ENCODE data around the gene USP40.

The USP40 gene

DNA sequence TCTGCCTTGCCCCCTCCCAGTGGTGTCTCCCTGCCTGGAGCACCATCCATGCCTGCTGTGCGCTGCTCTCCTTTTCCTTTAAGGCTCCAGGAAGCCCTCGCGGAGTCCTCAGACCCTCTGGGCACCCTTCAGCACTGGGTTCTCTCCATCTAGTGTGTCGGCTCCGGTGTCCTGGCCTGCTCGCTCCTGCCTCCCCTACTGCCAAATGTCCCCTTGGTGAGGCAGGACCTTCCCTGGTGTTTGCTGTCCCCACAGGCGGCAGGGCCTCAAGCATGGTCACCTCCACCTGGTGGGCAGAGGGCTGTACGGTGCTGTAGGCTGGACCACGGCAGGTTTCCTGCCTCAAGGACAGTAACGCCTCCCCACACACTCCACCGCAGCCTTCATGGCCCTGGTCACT is 122.1 kb downstream of the USP40 start:
- no peak for DNase-seq (ENCODE audit: low read depth in 2 of 2)

DNA sequence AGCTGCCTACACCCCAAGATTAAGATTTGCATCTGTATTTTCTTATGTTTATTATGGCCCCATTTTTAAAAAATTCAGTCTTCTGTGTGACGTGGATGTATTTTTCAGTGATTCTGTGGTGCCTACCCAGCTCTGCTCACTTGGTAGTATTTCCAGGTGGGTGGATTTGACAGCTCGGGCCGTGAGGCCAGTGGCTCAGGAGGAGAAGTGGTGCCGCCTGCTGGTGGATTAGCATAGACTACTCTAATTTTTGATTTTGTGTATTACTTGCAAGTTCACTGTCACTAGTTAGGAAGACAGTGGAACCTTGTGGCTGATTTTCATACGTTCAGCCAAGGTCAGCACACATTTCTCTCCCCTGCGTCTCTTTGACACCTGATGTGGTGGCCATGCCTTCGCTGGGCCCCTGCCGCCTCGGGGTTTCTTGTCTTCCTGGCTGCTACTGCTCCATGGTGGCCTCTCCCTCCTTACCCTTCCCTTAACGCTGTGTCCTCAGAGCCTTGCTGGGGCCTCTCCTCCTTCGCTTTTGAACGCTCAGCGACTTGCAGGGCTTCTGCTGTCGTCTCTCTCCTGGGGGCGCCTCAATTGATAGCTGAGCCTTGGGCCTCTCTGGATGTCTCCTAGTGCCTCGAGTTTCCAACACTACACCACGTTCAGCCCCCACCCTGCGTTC is 122.9 kb downstream of the USP40 start:
- peak; percentile 58 to 68 for DNase-seq (ENCODE audit: low read depth in 2 of 2)

DNA sequence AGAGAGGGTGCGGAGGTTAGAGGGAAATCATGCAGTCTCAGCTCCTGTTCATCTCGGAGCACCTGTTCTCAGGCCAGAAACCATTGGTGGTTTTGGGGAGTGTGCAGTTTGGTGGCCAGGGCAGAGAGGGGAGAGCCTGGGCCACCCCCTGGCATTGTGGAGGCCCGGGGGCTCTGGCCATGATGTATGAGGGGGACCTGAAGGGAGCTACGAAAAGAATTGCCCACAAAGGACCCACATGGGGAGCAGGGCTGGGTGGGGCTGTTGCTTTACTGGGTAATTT is 124.6 kb downstream of the USP40 start:
- DNase-seq (ENCODE audit: low read depth in 2 of 2): no peak

DNA sequence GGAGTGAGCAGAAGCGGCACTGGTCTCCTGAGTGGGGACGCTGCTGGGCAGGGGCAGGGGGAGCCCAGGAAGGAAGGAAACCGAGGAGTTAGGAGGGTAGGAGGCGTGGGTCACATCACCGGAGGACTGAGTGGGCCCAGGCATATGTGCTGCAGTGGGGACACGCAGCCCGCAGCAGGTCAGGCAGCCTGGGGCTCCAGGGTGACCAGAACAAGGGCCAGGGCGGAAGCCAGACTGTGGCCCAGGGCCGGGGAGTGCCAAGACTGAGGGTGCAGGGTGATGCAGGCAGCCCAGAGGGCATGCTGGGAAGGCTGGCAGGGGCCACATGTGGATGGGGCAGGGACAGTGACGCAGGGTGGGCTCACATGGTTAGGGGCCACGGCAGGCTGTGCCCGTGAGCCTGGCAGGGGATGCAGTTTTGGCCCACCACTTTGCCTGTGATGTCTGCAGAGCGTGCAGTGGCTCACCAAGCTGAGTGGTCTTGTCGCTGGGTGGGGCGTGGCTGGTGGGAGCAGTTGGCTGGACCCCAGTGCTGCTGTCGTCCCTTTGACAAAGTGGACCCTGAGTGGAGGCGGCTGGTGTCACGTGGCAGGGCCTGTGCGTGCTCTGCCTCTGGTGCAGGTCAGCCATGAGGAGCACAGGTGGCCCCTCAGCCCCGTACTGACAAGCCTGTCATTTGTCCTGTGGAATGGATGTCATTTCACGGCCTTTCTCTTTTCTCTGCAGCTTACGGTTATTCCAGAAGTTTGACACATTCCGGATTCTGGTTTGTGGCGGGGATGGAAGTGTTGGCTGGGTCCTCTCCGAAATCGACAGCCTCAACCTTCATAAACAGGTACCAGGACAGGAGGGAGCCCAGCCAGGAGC is 125.2 kb downstream of the USP40 start:
- DNase-seq (ENCODE audit: low read depth in 2 of 2): no peak

DNA sequence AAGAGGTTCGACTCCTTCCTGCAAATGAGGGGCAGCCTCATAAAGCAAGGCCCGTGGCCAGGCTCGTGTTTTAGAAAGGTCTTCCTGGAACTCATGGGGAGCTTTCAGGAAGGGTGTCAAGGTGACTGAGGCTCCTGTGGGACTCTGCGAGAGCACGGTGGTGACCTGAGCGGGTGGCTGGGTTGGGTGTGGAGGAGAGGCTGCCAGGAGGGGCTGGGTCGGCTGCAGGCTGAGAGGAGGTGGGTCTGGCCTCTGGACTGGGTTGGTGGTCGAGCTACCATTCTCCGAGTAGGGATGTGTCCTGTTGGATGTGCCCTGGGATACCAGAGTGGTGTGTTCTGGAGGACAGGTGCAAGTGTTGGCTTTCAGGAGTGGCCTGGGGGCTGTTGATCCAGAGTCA is 125.9 kb downstream of the USP40 start:
- DNase-seq (ENCODE audit: low read depth in 2 of 2): no peak

DNA sequence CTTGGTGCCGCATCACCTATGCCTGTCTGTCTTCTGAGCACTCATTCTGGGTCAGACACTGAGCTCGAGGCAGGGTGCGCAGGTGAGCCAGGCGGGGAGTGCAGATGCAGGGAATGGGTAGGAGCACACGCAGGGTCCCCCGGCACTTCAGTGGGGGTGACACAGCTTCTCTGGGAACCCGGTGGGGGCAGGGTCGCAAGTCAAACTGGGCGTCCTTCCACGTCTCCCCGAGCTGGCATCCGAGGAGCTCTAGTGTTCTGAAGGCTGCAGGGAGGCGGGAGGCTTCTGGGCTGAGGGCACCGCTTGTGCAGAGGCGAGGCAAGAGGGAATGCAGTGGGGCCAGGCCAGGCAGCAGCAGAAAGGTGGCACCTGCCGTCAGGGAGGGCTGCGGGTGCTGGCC is 126.3 kb downstream of the USP40 start:
- DNase-seq (ENCODE audit: low read depth in 2 of 2): no peak

DNA sequence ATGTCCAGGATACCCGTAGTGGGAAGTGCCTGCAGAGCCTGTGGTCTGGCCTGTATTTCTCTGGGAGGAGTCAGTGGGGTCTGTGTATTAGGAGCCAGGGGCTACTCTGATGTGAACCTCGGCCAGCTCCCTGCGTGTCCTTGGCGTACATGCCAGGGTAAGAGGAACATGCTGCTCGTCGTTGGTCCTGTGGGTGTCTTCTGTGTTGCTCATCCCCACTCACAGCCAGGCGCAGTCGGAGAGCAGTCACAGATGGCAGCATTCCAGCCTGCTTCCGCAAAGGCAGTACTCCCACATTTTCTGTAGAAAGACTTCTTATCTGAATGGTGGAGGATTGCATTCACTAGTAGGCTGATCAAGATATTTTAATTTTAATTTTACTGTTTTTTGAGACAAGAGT is 127.4 kb downstream of the USP40 start:
- no peak for DNase-seq (ENCODE audit: low read depth in 2 of 2)

DNA sequence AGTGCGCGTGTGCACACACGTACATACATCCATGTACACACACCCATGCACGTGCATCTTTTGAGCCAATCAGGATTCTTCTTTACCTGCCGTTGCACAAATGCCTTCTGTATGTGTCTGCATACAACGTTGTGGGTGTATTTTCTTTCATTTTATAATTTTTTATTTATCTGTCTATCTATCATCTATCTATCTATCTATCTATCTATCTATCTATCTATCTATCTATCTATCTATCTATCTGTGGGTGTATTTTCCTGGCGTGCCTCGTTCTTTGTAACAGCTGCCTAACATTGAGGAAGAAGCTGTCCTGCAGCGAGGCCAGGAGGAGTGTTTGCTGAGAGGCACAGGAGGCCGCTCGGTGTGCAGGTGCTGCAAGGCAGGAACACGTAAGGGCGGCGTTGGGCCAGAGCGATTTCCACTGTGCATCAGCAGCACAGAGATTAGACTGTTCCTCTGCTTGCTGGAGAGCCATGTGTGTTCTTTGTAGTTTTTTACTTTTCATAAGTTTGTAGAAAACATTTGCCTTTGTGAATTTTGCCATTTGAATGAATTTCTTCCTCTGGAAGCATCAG is 127.9 kb downstream of the USP40 start:
- no peak for DNase-seq (ENCODE audit: low read depth in 2 of 2)

DNA sequence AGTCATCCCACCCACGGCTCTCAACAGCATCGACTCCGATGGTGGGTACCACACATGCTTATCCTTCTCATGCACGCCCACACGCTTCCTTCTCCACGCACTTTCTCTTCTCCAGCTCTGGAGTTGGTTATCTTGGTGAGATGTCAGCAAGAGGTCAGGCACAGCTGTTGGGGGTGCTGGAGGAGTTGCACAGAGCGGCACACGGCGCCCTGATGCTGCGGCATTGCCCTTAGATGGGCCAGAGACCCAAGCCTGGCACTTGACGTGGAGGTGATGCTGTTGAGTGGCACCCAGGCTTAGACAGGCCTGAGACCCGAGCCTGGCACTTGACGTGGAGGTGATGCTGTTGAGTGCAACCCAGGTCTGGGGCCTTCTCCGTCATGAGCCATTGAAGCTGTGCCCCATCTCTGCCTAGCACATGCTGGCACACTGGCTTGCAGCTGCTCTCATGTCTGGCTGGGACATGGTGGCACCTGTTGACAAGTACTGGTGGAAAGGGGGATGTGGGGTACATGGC is 129.1 kb downstream of the USP40 start:
- no peak for DNase-seq (ENCODE audit: low read depth in 2 of 2)

DNA sequence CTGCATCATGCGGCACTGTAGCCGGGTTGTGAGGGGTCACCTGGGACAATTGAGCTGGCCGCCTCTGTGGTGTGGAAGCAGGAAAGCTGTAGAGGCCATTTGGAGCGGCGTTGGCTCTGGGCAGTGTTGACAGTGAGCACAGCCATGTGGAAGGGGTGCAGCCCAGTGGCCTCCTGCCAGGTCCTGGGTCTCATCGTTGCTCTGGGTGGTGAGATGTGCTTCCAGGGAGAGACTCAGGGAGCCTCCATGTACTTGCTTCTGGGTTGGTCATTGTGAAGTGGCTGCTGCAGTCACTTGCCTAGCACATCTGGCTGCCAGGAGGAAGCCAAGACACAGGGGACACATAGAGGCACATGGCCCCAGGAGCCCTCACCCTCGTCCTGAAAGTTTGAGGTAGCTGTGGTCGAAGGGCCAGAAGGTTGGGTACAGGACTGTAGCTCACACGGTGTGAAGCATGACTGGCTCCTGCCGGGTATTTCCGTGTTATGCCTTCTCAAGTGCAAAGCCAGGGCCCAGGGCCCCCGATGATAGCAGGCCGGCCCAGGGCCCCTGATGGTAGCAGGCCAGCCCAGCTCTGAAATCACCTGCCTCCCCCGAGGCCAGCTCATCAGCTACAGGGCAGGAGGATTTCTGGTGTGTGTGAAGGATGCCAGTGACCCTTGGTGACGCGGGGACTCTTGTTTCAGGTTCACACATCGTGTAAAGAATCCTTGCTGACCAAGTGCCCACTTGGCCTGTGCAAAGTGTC is 129.7 kb downstream of the USP40 start:
- no peak for DNase-seq (ENCODE audit: low read depth in 2 of 2)

DNA sequence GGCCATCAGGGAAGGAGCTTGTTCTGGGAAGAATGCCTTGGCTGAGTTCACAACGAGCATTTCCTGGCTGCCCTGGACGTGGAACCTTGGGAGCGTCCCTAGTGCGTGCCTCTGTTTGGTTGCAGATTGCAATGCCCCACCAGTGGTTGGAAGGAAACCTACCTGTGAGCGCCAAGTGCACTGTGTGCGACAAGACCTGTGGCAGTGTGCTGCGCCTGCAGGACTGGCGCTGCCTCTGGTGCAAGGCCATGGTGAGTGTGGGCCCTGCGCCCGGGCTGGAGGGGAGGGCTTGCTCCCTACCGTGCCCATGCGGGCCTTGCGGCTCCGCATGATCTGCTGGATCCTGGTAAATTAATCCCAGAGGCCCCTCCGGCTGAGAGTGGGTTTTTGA is 130.4 kb downstream of the USP40 start:
- no peak for DNase-seq (ENCODE audit: low read depth in 2 of 2)

DNA sequence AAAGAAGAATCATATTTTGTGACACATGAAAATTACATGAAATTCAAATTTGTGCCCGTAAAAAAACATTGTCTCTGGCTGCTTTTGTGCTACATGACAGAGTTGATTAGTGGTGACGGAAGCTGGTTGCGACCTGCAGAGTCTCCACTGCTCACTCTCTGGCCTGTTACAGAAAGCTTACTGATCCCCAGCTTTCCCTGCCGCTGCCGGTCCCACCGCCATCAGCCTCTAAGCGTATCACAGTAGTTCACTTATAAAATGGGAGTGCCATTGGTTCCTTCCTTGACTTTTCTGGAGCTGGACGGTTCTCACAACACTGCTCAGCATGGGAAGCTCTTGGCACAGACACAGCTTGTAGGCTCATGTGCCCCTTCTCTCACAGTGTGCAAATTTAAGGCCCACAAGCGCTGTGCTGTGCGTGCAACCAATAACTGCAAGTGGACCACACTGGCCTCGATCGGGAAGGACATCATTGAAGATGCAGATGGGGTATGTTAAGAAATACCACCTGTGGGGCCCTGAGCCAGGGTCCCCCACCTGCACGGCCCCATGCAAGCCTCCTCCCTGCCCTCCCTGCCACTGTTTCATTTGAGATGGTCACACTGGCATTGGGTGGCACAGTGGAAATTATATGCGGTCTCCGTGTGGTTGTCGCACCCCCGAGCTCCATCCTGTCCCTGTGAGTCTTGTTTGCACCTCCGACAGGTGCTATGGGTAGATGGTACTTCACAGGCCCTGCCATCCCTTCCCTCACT is 131.0 kb downstream of the USP40 start:
- DNase-seq (ENCODE audit: low read depth in 2 of 2): no peak

DNA sequence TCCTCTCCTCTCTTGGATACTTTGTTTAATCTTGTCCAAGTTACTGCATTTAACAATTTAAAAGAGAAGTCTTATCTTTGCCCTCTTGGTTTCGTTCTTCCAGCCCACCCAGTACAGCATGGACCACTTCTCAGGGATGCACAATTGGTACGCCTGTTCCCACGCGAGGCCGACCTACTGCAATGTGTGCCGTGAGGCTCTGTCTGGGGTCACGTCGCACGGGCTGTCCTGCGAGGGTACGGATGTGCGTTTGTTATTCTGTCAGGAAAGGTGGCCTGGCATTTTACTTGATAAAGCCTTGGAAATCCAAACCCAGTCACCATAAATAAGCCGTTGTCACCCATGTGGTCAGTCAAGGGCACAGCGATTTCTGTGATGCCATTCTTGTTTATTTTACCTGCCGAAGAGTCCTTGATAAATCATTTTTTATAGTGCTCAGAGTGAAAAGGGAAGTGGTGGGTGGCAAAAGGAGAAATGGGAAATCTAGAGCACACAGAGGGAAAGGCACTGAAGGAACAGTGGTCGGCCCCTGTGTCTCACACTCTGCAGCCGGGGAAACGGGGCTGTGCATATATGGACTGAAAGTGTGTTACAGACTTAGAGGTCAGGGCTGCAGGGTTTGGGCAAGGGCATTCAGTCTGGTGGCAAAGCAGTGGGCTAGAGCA is 131.8 kb downstream of the USP40 start:
- DNase-seq (ENCODE audit: low read depth in 2 of 2): no peak

DNA sequence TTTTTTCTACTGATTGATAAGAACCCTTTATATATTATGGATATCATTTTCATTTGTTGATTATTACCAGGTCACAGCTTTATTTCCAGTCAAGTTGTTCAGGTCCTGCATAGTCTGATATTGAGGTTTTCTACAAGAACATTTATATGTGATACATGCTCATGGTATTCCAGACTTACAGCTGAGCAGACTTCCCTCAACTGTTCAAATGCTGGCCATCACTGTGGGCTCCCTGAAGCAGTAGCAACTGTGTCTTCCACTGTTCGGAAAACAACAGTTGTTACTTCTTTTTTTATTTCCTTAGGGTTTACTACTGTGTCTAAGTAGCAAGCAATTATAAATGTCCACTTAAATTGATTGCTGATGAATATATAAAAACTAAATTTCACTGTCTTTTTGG is 132.8 kb downstream of the USP40 start:
- no peak for DNase-seq (ENCODE audit: low read depth in 2 of 2)

DNA sequence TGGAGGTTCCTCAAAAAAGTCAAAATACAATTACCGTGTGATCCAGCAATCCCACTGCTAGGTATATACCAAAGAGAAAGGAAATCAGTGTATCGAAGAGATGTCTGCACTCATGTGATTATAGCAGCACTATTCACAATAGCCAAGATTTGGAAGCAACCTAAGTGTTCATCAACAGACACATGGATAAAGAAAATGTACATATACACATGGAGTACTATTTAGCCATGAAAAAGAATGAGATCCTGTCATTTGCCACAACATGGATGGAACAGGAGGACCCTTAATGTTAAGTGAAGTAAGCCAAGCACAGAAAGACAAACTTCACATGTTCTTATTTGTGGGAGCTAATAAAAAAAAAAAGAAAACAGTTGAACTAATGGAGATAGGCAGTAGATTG is 133.6 kb downstream of the USP40 start:
- DNase-seq (ENCODE audit: low read depth in 2 of 2): no peak

DNA sequence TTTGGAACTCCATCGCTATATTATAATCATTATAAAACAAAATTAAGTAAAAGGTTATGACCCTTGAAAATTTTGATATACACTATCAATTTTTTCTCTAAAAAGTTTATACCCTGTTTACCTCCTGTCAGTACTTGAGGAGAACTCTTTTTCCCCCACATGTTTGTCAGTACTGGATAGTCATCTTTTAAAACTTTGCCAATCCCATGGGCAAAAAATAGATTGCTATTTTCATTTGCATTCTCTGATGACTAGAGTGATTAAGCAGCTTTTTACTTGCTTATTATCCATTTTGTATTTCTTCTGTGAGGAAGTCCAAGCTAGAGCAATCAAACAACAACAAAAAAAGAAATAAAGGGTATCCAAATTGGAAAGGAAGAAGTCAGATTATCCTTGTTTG is 135.9 kb downstream of the USP40 start:
- DNase-seq (ENCODE audit: low read depth in 2 of 2): no peak

DNA sequence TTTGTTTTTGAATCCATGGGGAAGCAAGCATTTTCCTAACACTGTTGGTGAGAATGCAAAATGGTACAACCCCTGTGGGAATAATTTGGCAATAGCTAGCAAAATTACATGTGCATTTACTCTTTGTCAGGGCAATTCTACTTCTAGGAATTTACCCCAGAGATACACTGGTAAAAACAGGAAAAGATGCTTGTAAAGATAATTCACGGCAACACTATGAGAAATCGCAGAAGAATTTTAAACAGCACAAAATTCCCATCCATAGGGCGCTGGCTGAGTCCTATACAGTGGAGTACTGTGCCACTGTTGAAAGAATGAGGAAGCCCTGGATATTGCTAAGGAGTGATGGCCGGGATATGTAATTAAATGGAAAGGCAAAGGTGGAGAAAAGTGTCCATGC is 136.5 kb downstream of the USP40 start:
- DNase-seq (ENCODE audit: low read depth in 2 of 2): no peak

DNA sequence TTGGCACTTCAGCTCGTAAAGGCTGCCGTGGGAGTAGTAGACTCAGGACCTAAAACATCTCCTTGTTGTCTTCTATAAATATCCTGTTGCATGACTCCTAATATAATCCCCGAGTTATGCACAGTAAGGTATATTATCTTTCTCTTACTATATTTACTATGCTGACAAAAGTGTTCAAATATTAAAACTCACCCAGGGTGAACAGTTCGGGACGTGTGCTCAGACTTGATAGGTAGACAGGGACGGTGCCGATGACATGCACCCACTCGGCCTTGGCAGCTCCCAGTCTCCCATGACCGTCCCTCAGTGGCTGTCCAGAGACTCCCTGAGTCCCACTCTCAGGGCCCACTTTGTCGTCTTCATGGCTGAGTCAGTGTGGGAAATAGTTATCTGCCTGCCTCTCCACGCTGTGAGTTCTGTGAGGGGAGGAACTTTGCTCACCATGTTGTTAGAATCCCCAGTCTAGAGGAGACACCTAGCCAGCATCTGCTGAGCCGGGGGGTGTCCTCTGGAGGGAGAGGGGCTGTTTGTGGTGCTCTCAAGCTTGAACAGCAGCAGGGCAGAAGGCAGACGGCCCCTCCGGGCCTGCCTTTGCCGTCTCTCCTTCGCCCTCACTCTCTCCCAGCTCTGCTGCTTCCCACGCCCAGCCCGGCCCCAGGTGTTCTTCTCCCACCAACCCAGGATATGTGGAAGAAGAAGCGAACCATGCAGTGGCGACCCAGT is 137.2 kb downstream of the USP40 start:
- DNase-seq (ENCODE audit: low read depth in 2 of 2): no peak

DNA sequence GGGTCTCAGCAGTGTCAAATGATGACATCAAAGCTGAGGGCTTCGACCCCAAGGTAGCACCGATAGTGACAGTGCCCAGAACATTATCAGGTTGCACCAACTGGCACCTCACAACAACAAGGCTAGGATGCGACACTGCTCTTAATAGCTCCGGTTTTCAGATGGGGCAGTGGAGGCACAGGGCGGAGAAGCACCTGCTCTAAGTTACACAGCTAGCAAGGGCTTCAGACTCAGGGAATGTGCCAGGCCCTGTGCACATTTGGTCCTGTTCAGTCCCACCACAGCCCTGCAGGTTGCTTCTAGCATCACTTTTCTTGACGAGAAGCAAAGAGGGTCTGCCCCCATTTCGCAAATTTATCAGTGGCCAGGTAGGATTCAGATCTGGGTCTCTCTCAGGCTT is 138.1 kb downstream of the USP40 start:
- no peak for DNase-seq (ENCODE audit: low read depth in 2 of 2)

DNA sequence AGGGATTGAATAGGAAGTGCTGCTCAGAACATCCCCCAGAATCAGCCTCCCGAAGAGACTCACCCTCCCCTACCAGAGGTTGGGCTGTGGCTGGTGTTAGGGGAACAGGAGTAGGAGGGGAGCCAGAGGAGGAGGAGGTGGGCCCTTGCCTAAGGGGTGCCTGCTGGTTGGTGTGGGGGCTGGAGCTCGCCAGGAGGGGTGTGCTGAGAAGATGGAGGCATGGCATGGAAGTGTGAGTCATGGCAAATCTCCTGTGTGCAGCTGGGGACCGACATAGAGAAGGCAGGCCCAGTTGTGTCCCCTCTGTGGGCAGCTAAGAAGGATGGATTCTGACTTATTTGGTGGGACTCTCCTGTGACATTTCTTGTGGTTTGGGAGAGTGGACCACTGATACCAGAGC is 138.6 kb downstream of the USP40 start:
- DNase-seq (ENCODE audit: low read depth in 2 of 2): no peak

Measured in stimulated activated CD8-positive, alpha-beta memory T cell treated with anti-CD3 and anti-CD28 coated beads, Interleukin-15, amount 100 ng/mL, for 48 hours (primary cell).